ENCODE measurements around the gene SNW1. TPM values are rescaled to one million over a fixed set of nuclear protein-coding genes. Genes with fewer than 3 reads are reported as not detected.

The SNW1 gene
- total RNA-seq, 1 experiment from 2014 or later = 233 TPM

DNA sequence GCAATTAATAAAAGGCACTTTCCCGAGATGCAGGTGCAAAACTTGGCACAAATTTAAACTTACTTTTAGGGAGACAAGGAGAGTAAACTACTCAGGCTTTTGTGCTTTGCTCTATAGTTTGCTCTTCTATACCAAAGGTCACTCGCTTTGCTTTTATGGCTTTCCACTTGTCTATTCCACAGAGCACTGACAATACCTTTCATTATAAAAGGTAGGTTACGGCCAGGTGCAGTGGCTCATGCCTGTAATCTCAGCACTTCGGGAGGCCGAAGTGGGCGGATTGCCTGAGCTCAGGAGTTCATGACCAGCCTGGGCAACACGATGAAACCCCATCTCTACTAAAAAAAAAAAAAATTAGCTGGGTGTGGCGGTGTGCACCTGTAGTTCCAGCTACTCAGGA, 86.0 kb downstream of the SNW1 start:
- DNase-seq = no peak
- H3K36me3 ChIP-seq (ENCODE audit: low read depth) = peaks cover 39% of the 10 kb centered on the region
- CTCF ChIA-PET = no interaction called here
- POLR2A ChIA-PET (ENCODE audit: unreplicated experiment) = no interaction called here
- H3K4me1 ChIP-seq (replicated peaks; ENCODE audit: insufficient read depth) = no peaks in the 10 kb centered on the region
- no TSS peak for BruUV-seq (replicated peaks)
- intact Hi-C loops (cut with micrococcal nuclease; ENCODE audit: unreplicated experiment) = no loop called here
- H3K4me2 ChIP-seq = no peak overlapping the region
- no peaks in the 10 kb centered on the region for H3K79me2 ChIP-seq (ENCODE audit: low read depth)
- no peaks in the 10 kb centered on the region for H3K9me2 ChIP-seq (ENCODE audit: insufficient read depth)
- TF ChIP-seq, protein P1, sequence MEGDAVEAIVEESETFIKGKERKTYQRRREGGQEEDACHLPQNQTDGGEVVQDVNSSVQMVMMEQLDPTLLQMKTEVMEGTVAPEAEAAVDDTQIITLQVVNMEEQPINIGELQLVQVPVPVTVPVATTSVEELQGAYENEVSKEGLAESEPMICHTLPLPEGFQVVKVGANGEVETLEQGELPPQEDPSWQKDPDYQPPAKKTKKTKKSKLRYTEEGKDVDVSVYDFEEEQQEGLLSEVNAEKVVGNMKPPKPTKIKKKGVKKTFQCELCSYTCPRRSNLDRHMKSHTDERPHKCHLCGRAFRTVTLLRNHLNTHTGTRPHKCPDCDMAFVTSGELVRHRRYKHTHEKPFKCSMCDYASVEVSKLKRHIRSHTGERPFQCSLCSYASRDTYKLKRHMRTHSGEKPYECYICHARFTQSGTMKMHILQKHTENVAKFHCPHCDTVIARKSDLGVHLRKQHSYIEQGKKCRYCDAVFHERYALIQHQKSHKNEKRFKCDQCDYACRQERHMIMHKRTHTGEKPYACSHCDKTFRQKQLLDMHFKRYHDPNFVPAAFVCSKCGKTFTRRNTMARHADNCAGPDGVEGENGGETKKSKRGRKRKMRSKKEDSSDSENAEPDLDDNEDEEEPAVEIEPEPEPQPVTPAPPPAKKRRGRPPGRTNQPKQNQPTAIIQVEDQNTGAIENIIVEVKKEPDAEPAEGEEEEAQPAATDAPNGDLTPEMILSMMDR (conservative IDR thresholded peaks at IDR 0.05) = no peak
- no peak for TF ChIP-seq EZH2 (IDR thresholded peaks at IDR 0.05; ENCODE audit: low read depth)
- no peaks in the 10 kb centered on the region for H3K27me3 ChIP-seq (ENCODE audit: insufficient read depth, low read depth)
- no peak overlapping the region for H3K27ac ChIP-seq
- no peak overlapping the region for H3K4me3 ChIP-seq
- H4K20me1 ChIP-seq (ENCODE audit: insufficient read depth) = peaks cover 2% of the 10 kb centered on the region; the same call in 1 of the 2 replicates
- no peaks in the 10 kb centered on the region for H3K9me3 ChIP-seq (ENCODE audit: insufficient read depth, low read depth)
- H2AFZ ChIP-seq = no peak overlapping the region
- 0 out of 2 replicates have a peak, but pooled peaks cover 5% of the 10 kb centered on the region for H3F3A ChIP-seq (ENCODE audit: insufficient read depth, low read depth)

DNA sequence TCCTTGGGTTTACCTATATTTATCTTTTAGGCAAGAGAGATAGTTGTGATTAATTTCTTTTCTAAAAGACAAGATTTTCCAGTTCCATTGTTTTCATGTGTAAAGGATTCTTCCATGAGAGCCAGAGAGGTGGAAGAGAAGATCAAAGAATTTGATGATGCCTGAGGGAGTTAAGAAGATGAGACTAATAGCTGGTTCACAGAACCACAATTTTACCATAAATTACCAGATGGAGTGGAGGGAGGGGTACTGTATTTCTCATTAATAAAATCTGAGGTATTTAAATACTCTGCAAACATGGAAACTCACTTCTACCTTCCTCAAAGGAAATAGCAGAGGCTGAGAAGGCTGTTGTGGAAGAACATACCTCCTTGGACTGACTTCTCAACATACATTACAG, 87.8 kb downstream of the SNW1 start:
- CTCF ChIA-PET = no interaction called here
- Histone ChIP-seq H3K9me2 (ENCODE audit: insufficient read depth) (no peaks in the 10 kb centered on the region), H3K9me3 (ENCODE audit: insufficient read depth, low read depth) (no peaks in the 10 kb centered on the region), H3K4me2 (no peak overlapping the region), H3K4me1 (replicated peaks; ENCODE audit: insufficient read depth) (no peaks in the 10 kb centered on the region), H3K27ac (no peak overlapping the region), H3K4me3 (no peak overlapping the region), H3K79me2 (ENCODE audit: low read depth) (no peaks in the 10 kb centered on the region), H3F3A (ENCODE audit: insufficient read depth, low read depth) (0 out of 2 replicates have a peak, but pooled peaks cover 5% of the 10 kb centered on the region), H4K20me1 (ENCODE audit: insufficient read depth) (no peaks in the 10 kb centered on the region), H3K27me3 (ENCODE audit: insufficient read depth, low read depth) (no peaks in the 10 kb centered on the region), H3K36me3 (ENCODE audit: low read depth) (peaks cover 25% of the 10 kb centered on the region), H2AFZ (no peak overlapping the region)
- intact Hi-C loops (cut with micrococcal nuclease; ENCODE audit: unreplicated experiment) = no loop called here
- POLR2A ChIA-PET (ENCODE audit: unreplicated experiment) = interaction anchor here (0.6 kb wide), 1 partner anchor 20 kb away, joined by 3 read pairs; no protein-coding TSS in a partner anchor
- TF ChIP-seq EZH2 (IDR thresholded peaks at IDR 0.05; ENCODE audit: low read depth) = no peak
- TF ChIP-seq, protein P1 (conservative IDR thresholded peaks at IDR 0.05) = no peak
- no peak for DNase-seq
- BruUV-seq (replicated peaks) = no TSS peak

Other genes starting within 250 kb of the SNW1 start
- gene SPTLC2, start 144.5 kb downstream of the SNW1 start, total RNA-seq (2021) = 68.4 and 81.7 TPM in 2 replicates
- gene ALKBH1, start 53.1 kb downstream of the SNW1 start, total RNA-seq (2021) = 22.7 and 25.0 TPM in 2 replicates
- 298 and 375 TPM in 2 replicates for gene SLIRP, start 53.1 kb downstream of the SNW1 start, total RNA-seq (2021)
- gene ADCK1, start 39.0 kb upstream of the SNW1 start, total RNA-seq (2021) = 19.0 and 26.3 TPM in 2 replicates

Measured in PC-9 (cell line).